Measurements from ENCODE around the gene FERMT3.

GRCh38 chr11:64227405-64227956 is 21.0 kb downstream of the FERMT3 start:
- TF ChIP-seq, protein P1, sequence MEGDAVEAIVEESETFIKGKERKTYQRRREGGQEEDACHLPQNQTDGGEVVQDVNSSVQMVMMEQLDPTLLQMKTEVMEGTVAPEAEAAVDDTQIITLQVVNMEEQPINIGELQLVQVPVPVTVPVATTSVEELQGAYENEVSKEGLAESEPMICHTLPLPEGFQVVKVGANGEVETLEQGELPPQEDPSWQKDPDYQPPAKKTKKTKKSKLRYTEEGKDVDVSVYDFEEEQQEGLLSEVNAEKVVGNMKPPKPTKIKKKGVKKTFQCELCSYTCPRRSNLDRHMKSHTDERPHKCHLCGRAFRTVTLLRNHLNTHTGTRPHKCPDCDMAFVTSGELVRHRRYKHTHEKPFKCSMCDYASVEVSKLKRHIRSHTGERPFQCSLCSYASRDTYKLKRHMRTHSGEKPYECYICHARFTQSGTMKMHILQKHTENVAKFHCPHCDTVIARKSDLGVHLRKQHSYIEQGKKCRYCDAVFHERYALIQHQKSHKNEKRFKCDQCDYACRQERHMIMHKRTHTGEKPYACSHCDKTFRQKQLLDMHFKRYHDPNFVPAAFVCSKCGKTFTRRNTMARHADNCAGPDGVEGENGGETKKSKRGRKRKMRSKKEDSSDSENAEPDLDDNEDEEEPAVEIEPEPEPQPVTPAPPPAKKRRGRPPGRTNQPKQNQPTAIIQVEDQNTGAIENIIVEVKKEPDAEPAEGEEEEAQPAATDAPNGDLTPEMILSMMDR (IDR thresholded peaks at IDR 0.05): no peak
- no peak for TF ChIP-seq POLR2A (IDR thresholded peaks at IDR 0.05)
